GM12801 (cell line): ENCODE results near the gene SOD3.

Source experiments
- CTCF ChIP-seq: IDR thresholded peaks from one replicate; pipeline ENCODE4 v1.5.1; 2011; ENCODE audit warnings: control low read depth; ENCODE audit not compliant: insufficient read length; ENCODE audit errors: extremely low read depth

The SOD3 gene

GRCh38 chr4:24836661-24837242 lies 41.4 kb downstream of the SOD3 start:
- TF ChIP-seq CTCF: no peak

GRCh38 chr4:24837336-24837735 lies 42.0 kb downstream of the SOD3 start:
- TF ChIP-seq CTCF: no peak

- no peak for TF ChIP-seq CTCF
Measured at GRCh38 chr4:24837781-24838180, 42.4 kb downstream of the SOD3 start.

GRCh38 chr4:24840362-24840761 lies 45.0 kb downstream of the SOD3 start:
- no peak for TF ChIP-seq CTCF

- TF ChIP-seq CTCF: no peak
Measured at GRCh38 chr4:24840826-24841543, 45.6 kb downstream of the SOD3 start.

DNA sequence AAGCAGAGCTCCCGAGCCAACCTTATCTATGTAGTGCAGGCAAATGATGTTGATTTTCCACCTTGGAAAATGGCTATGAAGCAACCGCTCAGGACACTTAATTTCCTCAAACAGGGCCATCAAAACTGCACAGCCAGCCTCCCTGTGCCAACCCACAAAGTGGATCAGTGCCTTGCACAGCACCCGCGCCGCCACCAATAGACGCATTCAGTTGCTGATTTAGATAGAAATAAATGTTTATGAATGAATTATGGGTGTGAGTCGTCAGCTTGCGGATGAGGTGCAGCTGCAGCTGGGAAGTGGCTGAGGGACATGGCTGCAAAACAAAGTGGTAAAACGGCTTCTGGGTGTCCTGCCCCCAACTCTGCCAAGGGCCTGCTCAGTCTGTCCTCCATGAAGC lies 47.0 kb downstream of the SOD3 start:
- no peak for TF ChIP-seq CTCF

DNA sequence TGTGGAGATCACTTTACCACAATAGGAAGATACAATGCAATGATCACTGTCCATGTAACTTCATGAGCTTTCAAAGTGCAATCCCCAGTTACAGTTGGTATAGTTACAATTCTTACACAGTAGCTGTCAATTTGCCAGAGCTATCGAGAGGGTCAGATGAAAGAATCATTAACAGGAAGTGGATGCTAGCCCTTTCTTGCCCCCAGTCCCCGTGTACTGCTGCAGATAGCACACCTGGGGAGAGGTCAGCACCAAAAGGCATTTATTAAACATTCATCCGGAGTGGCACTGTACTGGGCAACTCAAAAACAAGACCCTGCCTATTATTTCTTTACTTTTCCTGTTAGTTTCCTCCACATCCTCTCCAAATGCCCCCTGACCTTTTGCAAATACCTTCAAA lies 47.7 kb downstream of the SOD3 start:
- TF ChIP-seq CTCF: no peak

DNA sequence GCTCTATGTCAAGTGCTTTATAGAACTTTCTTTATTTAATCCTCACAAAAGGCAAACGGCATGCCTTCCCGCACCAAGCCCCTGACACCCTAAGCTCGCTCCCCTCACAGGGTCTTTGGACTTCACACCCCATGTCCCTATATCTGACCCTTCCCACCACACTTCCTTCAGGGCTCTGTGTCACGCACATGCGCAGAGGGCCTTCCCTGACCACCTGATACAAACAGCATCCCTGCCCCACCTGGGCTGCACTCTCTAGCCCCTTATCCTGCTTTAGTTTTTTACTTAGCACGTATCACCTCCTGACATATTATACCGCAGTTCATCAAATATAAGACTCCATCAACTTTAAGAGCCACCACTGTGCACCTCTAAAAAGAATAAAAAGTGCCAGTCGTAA lies 49.8 kb downstream of the SOD3 start:
- TF ChIP-seq CTCF: no peak
